Mesendoderm (in vitro differentiated cells): ENCODE measurements around the gene KLHL3.

Source experiments
- DNase-seq: peaks from one replicate; pipeline ENCODE4 v3.0.0; 2013
- H2AK5ac ChIP-seq: 2 replicates; pipeline ENCODE4 v1.6.1; 2013; ENCODE audit warnings: low read length, inconsistent platforms
- H2BK120ac ChIP-seq: 2 replicates; pipeline ENCODE4 v1.6.1; 2013; ENCODE audit warnings: low read depth, mild to moderate bottlenecking, low read length, moderate library complexity, mixed read lengths
- H2BK15ac ChIP-seq: replicated peaks from 2 replicates; pipeline ENCODE4 v1.6.1; 2013; ENCODE audit warnings: low read depth, mild to moderate bottlenecking, moderate library complexity
- H2BK5ac ChIP-seq: 2 replicates; pipeline ENCODE4 v1.6.1; 2013; ENCODE audit warnings: low read length, inconsistent platforms
- H3K18ac ChIP-seq: 2 replicates; pipeline ENCODE4 v1.6.1; 2013; ENCODE audit warnings: mild to moderate bottlenecking, low read length, mixed read lengths
- H3K23ac ChIP-seq: one replicate; pipeline ENCODE4 v1.6.1; 2013; ENCODE audit warnings: low read length
- H3K27ac ChIP-seq: 2 replicates; pipeline ENCODE4 v1.5.1; 2013; ENCODE audit warnings: low read depth, mild to moderate bottlenecking, inconsistent platforms, low read length, moderate library complexity
- H3K27me3 ChIP-seq: 2 replicates; pipeline ENCODE4 v1.6.1; 2013; ENCODE audit warnings: low read length, control low read depth, mild to moderate bottlenecking, inconsistent platforms; ENCODE audit not compliant: insufficient read depth, poor library complexity
- H3K36me3 ChIP-seq: 2 replicates; pipeline ENCODE4 v1.6.1; 2013; ENCODE audit warnings: low read length, inconsistent platforms; ENCODE audit not compliant: control insufficient read depth, insufficient read depth
- H3K4ac ChIP-seq: one replicate; pipeline ENCODE4 v1.6.1; 2013; ENCODE audit warnings: low read depth, mild to moderate bottlenecking, low read length, moderate library complexity
- H3K4me1 ChIP-seq: 2 replicates; pipeline ENCODE4 v1.6.1; 2013; ENCODE audit warnings: low read depth, low read length, inconsistent platforms; ENCODE audit not compliant: control insufficient read depth
- H3K4me2 ChIP-seq: 2 replicates; pipeline ENCODE4 v1.6.1; 2013; ENCODE audit warnings: low read length
- H3K4me3 ChIP-seq: 2 replicates; pipeline ENCODE4 v1.5.1; 2013; ENCODE audit warnings: mild to moderate bottlenecking, low read length
- H3K56ac ChIP-seq: one replicate; pipeline ENCODE4 v1.6.1; 2013; ENCODE audit warnings: low read length
- H3K79me1 ChIP-seq: 2 replicates; pipeline ENCODE4 v1.6.1; 2013; ENCODE audit warnings: low read length, inconsistent platforms
- H3K79me2 ChIP-seq: 2 replicates; pipeline ENCODE4 v1.6.1; 2013; ENCODE audit warnings: mild to moderate bottlenecking, low read length; ENCODE audit not compliant: control insufficient read depth, insufficient read depth
- H3K9ac ChIP-seq: 2 replicates; pipeline ENCODE4 v1.6.1; 2013; ENCODE audit warnings: low read length, inconsistent platforms
- H4K5ac ChIP-seq: one replicate; pipeline ENCODE4 v1.6.1; 2013; ENCODE audit warnings: low read length
- H4K8ac ChIP-seq: one replicate; pipeline ENCODE4 v1.6.1; 2013; ENCODE audit warnings: low read depth, mild to moderate bottlenecking, control low read depth, low read length, moderate library complexity
- WGBS: extraction: QIAGEN DNeasy Blood & Tissue Kit; methylation state at CpG from one replicate; pipeline ENCODE4 v1.1.7; 2013; ENCODE audit warnings: low lambda C conversion rate, missing lambda C conversion rate; ENCODE audit not compliant: insufficient coverage; ENCODE audit errors: extremely low coverage; 5-methylcytosine and 5-hydroxymethylcytosine counted together

KLHL3 gene

DNA sequence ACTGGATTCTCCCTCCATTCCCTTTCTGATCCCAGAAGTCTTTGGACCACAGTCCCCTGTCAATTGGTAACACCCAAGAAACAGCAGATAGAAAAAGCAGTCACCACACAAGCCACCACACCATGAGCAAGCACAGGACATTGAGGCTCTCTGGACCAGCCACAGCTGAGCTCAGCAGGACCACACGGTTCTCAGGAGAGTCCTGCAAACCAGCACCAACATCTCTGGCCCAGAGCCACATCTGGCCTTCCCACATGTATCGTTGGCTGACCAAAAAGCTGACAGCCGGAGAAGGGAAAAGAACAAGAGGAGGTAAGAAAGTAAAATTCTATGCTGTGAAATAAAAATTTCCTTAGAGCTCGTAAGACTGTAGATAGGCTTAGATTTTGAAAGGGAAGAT, 56.7 kb downstream of the KLHL3 start:
- H3K23ac ChIP-seq = no peak overlapping the region
- no peaks in the 10 kb centered on the region for H3K79me1 ChIP-seq
- no peaks in the 10 kb centered on the region for H3K79me2 ChIP-seq
- H3K4me2 ChIP-seq = no peak overlapping the region
- H3K9ac ChIP-seq = no peak overlapping the region
- H3K27me3 ChIP-seq = no peaks in the 10 kb centered on the region
- WGBS = no CpG with 5 or more reads among the region's 4 CpGs
- no peak overlapping the region for H4K8ac ChIP-seq
- H3K36me3 ChIP-seq = no peaks in the 10 kb centered on the region
- no peak for DNase-seq
- no peak overlapping the region for H2BK15ac ChIP-seq
- H4K5ac ChIP-seq = no peak overlapping the region
- no peak overlapping the region for H3K4me3 ChIP-seq
- H3K18ac ChIP-seq = no peak overlapping the region
- H3K27ac ChIP-seq = no peak overlapping the region
- no peak overlapping the region for H3K4ac ChIP-seq
- no peaks in the 10 kb centered on the region for H3K4me1 ChIP-seq
- H3K56ac ChIP-seq = no peak overlapping the region
- H2AK5ac ChIP-seq = no peak overlapping the region
- no peak overlapping the region for H2BK5ac ChIP-seq
- no peak overlapping the region for H2BK120ac ChIP-seq

DNA sequence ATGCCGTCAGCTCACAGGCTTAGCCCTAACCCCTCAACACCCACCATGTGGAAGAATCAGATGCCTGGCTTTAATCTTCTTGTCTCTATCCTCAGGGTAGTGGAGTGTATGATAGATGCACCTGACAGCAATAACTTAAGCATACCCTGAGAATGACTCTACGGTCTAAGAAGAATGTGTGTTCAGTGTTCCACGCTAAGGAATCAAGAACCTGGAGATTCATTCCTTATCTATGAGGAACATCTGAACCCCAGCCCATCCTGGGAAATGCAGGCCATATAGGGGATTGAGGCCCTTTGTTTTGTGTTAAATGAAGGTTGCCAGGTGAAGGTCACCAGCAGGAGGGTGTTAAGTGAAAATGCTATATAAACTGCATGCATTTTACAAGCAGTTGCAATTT, 63.0 kb downstream of the KLHL3 start:
- H3K4me3 ChIP-seq = no peak overlapping the region

DNA sequence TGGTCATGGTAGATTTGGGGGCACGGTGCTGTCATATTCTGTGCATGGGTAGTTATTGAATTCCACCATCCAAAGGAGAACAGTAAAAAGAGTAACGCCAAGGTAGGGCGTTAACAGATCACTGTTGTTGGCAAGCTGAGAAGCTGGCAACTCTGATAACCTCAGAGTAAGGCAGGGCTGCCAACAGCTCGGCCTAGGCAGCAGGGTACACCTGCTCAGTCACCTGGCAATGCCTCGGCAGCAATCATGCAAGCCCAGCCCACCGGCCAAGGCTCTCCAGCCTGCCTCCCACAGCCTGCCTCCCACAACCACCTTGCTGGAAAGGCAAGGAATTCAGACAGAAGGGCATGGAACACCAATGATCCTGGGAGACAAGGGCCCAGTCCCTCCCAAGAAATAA, 63.9 kb downstream of the KLHL3 start:
- no peak overlapping the region for H3K4me3 ChIP-seq
- no peaks in the 10 kb centered on the region for H3K27me3 ChIP-seq
- H3K56ac ChIP-seq = no peak overlapping the region
- WGBS = no CpG with 5 or more reads among the region's 6 CpGs
- no peak overlapping the region for H3K4ac ChIP-seq
- H2AK5ac ChIP-seq = no peak overlapping the region
- no peak overlapping the region for H3K27ac ChIP-seq
- no peak overlapping the region for H3K23ac ChIP-seq
- no peak overlapping the region for H3K18ac ChIP-seq
- no peak overlapping the region for H4K5ac ChIP-seq
- DNase-seq = no peak
- H2BK15ac ChIP-seq = no peak overlapping the region
- H3K4me2 ChIP-seq = no peak overlapping the region
- H3K4me1 ChIP-seq = no peaks in the 10 kb centered on the region
- H2BK5ac ChIP-seq = no peak overlapping the region
- no peaks in the 10 kb centered on the region for H3K79me2 ChIP-seq
- H3K79me1 ChIP-seq = no peaks in the 10 kb centered on the region
- H4K8ac ChIP-seq = no peak overlapping the region
- no peaks in the 10 kb centered on the region for H3K36me3 ChIP-seq
- H3K9ac ChIP-seq = no peak overlapping the region
- H2BK120ac ChIP-seq = no peak overlapping the region

More for the DNA sequence above, 63.0 kb downstream of the KLHL3 start:
- Histone ChIP-seq H3K4me2 (no peak overlapping the region), H3K18ac (no peak overlapping the region), H3K56ac (no peak overlapping the region), H2BK120ac (no peak overlapping the region), H4K8ac (no peak overlapping the region), H2BK15ac (no peak overlapping the region), H3K4ac (no peak overlapping the region), H3K36me3 (no peaks in the 10 kb centered on the region), H3K27me3 (no peaks in the 10 kb centered on the region), H2AK5ac (no peak overlapping the region), H3K4me1 (no peaks in the 10 kb centered on the region), H3K27ac (no peak overlapping the region), H3K9ac (no peak overlapping the region), H4K5ac (no peak overlapping the region), H3K23ac (no peak overlapping the region), H2BK5ac (no peak overlapping the region), H3K79me1 (no peaks in the 10 kb centered on the region), H3K79me2 (no peaks in the 10 kb centered on the region)
- no peak for DNase-seq
- WGBS = no CpG with 5 or more reads among the region's 3 CpGs

DNA sequence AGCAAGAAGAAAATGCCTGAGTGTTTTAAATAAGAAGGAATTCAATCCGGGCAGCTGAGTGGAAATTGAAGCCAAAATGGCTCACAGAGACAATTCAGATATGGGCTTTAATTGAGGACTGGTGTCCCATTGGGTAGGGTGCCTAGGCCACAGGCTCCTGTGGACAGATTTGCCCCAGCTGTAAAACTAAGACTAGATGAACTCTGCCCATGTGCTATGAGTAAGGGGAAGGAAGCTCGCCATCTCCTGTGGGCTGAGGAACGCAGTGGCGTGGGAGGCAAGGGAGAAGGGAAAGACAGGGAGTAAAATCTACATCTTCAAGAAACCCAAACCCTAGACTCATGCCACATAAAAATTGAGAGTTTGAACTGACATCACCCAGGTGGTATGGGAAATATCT, 66.1 kb downstream of the KLHL3 start:
- H3K36me3 ChIP-seq = no peaks in the 10 kb centered on the region
- H3K4me2 ChIP-seq = no peak overlapping the region
- H3K79me2 ChIP-seq = no peaks in the 10 kb centered on the region
- H3K56ac ChIP-seq = no peak overlapping the region
- WGBS = no CpG with 5 or more reads among the region's 4 CpGs
- H4K5ac ChIP-seq = no peak overlapping the region
- no peak overlapping the region for H3K9ac ChIP-seq
- no peak overlapping the region for H3K27ac ChIP-seq
- H3K27me3 ChIP-seq = no peaks in the 10 kb centered on the region
- H2BK120ac ChIP-seq = no peak overlapping the region
- no peaks in the 10 kb centered on the region for H3K4me1 ChIP-seq
- H3K23ac ChIP-seq = no peak overlapping the region
- DNase-seq = no peak
- H2BK5ac ChIP-seq = no peak overlapping the region
- H2BK15ac ChIP-seq = no peak overlapping the region
- no peak overlapping the region for H3K4me3 ChIP-seq
- no peak overlapping the region for H3K18ac ChIP-seq
- H3K79me1 ChIP-seq = no peaks in the 10 kb centered on the region
- no peak overlapping the region for H3K4ac ChIP-seq
- no peak overlapping the region for H4K8ac ChIP-seq
- H2AK5ac ChIP-seq = no peak overlapping the region

DNA sequence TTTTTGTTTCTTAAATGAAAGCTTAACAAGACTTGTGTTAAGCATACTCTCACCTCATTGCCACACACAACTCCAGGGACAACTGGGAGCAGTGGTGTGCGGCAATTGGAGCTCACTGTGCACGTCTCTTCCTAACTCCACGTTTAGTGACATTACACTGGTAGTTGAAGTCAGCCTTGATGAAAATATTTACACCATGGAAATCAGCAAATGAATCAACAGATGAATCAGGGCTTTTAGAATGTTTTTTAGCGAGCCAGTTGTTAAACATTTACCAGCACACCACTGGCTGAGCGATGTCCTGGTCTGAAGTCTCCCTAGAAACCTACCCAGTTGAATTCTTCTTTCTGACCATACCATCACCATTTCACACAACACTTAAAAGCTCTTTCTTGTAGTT, 67.3 kb downstream of the KLHL3 start:
- no CpG with 5 or more reads among the region's 5 CpGs for WGBS
- no peaks in the 10 kb centered on the region for H3K79me1 ChIP-seq
- no peak for DNase-seq
- no peak overlapping the region for H4K5ac ChIP-seq
- no peak overlapping the region for H3K18ac ChIP-seq
- no peak overlapping the region for H2BK5ac ChIP-seq
- no peak overlapping the region for H3K56ac ChIP-seq
- no peak overlapping the region for H3K9ac ChIP-seq
- no peaks in the 10 kb centered on the region for H3K79me2 ChIP-seq
- no peak overlapping the region for H2BK15ac ChIP-seq
- H3K4me3 ChIP-seq = no peak overlapping the region
- no peaks in the 10 kb centered on the region for H3K36me3 ChIP-seq
- no peak overlapping the region for H4K8ac ChIP-seq
- no peaks in the 10 kb centered on the region for H3K27me3 ChIP-seq
- H3K4me1 ChIP-seq = no peaks in the 10 kb centered on the region
- no peak overlapping the region for H2BK120ac ChIP-seq
- no peak overlapping the region for H3K23ac ChIP-seq
- H3K4ac ChIP-seq = no peak overlapping the region
- no peak overlapping the region for H3K4me2 ChIP-seq
- H2AK5ac ChIP-seq = no peak overlapping the region
- no peak overlapping the region for H3K27ac ChIP-seq

DNA sequence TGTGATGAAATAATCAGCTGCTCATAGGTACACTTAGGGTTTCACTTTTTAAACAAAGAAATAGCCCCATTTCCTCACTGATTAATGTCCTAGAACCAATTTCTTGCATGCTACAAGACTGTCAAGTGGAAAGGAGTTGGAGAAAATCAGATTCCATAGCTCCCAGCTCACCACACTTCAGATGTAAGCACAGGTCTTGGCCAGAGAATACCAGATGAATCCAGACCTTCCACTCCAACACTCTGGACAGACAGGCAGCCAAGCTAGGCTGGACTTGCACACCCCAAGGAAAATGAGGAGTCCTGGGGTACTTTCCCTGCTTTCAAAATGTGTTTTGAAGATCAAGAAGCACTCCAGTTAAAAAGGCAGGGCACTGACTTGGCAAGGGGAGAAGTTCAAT, 68.5 kb downstream of the KLHL3 start:
- Histone ChIP-seq H2BK5ac (no peak overlapping the region), H2BK120ac (no peak overlapping the region), H3K36me3 (no peaks in the 10 kb centered on the region), H2AK5ac (no peak overlapping the region), H3K9ac (no peak overlapping the region), H3K4me2 (no peak overlapping the region), H2BK15ac (no peak overlapping the region), H3K18ac (no peak overlapping the region), H3K56ac (no peak overlapping the region), H3K27ac (no peak overlapping the region), H3K4me1 (no peaks in the 10 kb centered on the region), H3K23ac (no peak overlapping the region), H3K79me2 (no peaks in the 10 kb centered on the region), H3K4ac (no peak overlapping the region), H4K5ac (no peak overlapping the region), H4K8ac (no peak overlapping the region), H3K4me3 (no peak overlapping the region), H3K79me1 (no peaks in the 10 kb centered on the region), H3K27me3 (no peaks in the 10 kb centered on the region)
- DNase-seq = no peak
